IMR-90 (cell line): ENCODE results near the gene LIN9. TPM values are rescaled to one million over a fixed set of nuclear protein-coding genes. Genes with fewer than 3 reads are reported as not detected.

Experiments
- ATAC-seq: fragments of 200-7000 bp; cut with Tn5 transposase; 2 replicates; pipeline ENCODE4 v1.9.1; 2020; ENCODE audit warnings: low read depth, mild to moderate bottlenecking, moderate library complexity
- BruUV-seq: library from RNA; stranded (reverse); fragments of 400-500 nt; replicated peaks from 2 replicates; lab custom pipeline; 2021; lab: Mats Ljungman, UMichigan
- CTCF ChIA-PET: fragments of 300-600 bp; formaldehyde crosslinking; extraction: SDS; loops from one replicate; lab custom pipeline; 2021; ENCODE audit warnings: antibody characterized with exemption; lab: Yijun Ruan, JAX
- POLR2A ChIA-PET: fragments of 300-600 bp; sonication (Branson Sonifier 250); formaldehyde crosslinking; loops from one replicate; lab custom pipeline; 2022; ENCODE audit warnings: antibody characterized with exemption; ENCODE audit not compliant: unreplicated experiment; lab: Charles Lee
- DNase-seq: peaks from one replicate; pipeline ENCODE4 v3.0.0; 2013
- H2AFZ ChIP-seq: replicated peaks from 2 replicates; pipeline ENCODE3; 2013; ENCODE audit warnings: low read length, mild to moderate bottlenecking; ENCODE audit not compliant: poor library complexity
- H2AK5ac ChIP-seq: 2 replicates; pipeline ENCODE4 v1.6.1; 2013; ENCODE audit warnings: low read depth, low read length, inconsistent platforms
- H2AK9ac ChIP-seq: replicated peaks from 2 replicates; pipeline ENCODE3; 2013; ENCODE audit warnings: mild to moderate bottlenecking, low read depth, low read length, moderate library complexity; ENCODE audit not compliant: poor library complexity
- H2BK120ac ChIP-seq: 2 replicates; pipeline ENCODE4 v1.6.1; 2013; ENCODE audit warnings: low read depth, low read length, inconsistent platforms
- H2BK15ac ChIP-seq: 3 replicates; pipeline ENCODE4 v1.6.1; 2013; ENCODE audit warnings: low read depth, low read length, inconsistent platforms
- H2BK20ac ChIP-seq: 2 replicates; pipeline ENCODE4 v1.6.1; 2013; ENCODE audit warnings: low read depth, mild to moderate bottlenecking, inconsistent platforms, low read length, moderate library complexity
- H2BK5ac ChIP-seq: 2 replicates; pipeline ENCODE4 v1.6.1; 2013; ENCODE audit warnings: mild to moderate bottlenecking, low read depth, low read length, inconsistent platforms; ENCODE audit not compliant: poor library complexity, severe bottlenecking
- H3K14ac ChIP-seq: replicated peaks from 2 replicates; pipeline ENCODE4 v1.6.1; 2013; ENCODE audit warnings: low read depth, low read length, inconsistent platforms
- H3K18ac ChIP-seq: 2 replicates; pipeline ENCODE4 v1.6.1; 2013; ENCODE audit warnings: low read depth, low read length, control low read depth
- H3K23ac ChIP-seq: 2 replicates; pipeline ENCODE4 v1.6.1; 2013; ENCODE audit warnings: low read depth, low read length, inconsistent platforms
- H3K27ac ChIP-seq: 2 replicates; pipeline ENCODE4 v1.5.1; 2013; ENCODE audit warnings: mild to moderate bottlenecking, control low read depth, low read length; ENCODE audit not compliant: insufficient read depth
- H3K27me3 ChIP-seq: 2 replicates; pipeline ENCODE4 v1.6.1; 2013; ENCODE audit warnings: low read length; ENCODE audit not compliant: control insufficient read depth, insufficient read depth
- H3K36me3 ChIP-seq: 2 replicates; pipeline ENCODE4 v1.6.1; 2013; ENCODE audit warnings: low read length, mixed read lengths; ENCODE audit not compliant: control insufficient read depth, insufficient read depth
- H3K4ac ChIP-seq: 2 replicates; pipeline ENCODE4 v1.6.1; 2013; ENCODE audit warnings: low read depth, low read length, inconsistent platforms
- H3K4me1 ChIP-seq: 2 replicates; pipeline ENCODE4 v1.6.1; 2013; ENCODE audit warnings: low read length, mixed read lengths; ENCODE audit not compliant: control insufficient read depth, insufficient read depth
- H3K4me2 ChIP-seq: 2 replicates; pipeline ENCODE4 v1.6.1; 2013; ENCODE audit warnings: low read depth, mild to moderate bottlenecking, control low read depth, low read length, moderate library complexity
- H3K4me3 ChIP-seq: 2 replicates; pipeline ENCODE4 v1.5.1; 2013; ENCODE audit warnings: low read depth, mild to moderate bottlenecking, control low read depth, low read length, moderate library complexity; ENCODE audit not compliant: insufficient read depth
- H3K56ac ChIP-seq: 2 replicates; pipeline ENCODE4 v1.6.1; 2013; ENCODE audit warnings: low read length, inconsistent platforms; ENCODE audit not compliant: insufficient read depth; ENCODE audit errors: extremely low read depth
- H3K79me1 ChIP-seq, 2 experiments: 2 replicates each; pipeline ENCODE4 v1.6.1; 2013; ENCODE audit warnings: low read length in 2 of 2, inconsistent platforms in 1 of 2, low read depth in 1 of 2
- H3K9ac ChIP-seq: 2 replicates; pipeline ENCODE4 v1.6.1; 2013; ENCODE audit warnings: low read depth, low read length, control low read depth
- H3K9me1 ChIP-seq: 2 replicates; pipeline ENCODE4 v1.6.1; 2013; ENCODE audit warnings: low read length, inconsistent platforms; ENCODE audit not compliant: insufficient read depth
- H3K9me3 ChIP-seq: 2 replicates; pipeline ENCODE4 v1.6.1; 2013; ENCODE audit warnings: low read length; ENCODE audit not compliant: control insufficient read depth, insufficient read depth
- H4K20me1 ChIP-seq: 2 replicates; pipeline ENCODE4 v1.6.1; 2013; ENCODE audit warnings: low read length, inconsistent platforms; ENCODE audit not compliant: insufficient read depth
- H4K5ac ChIP-seq: 2 replicates; pipeline ENCODE4 v1.6.1; 2013; ENCODE audit warnings: mild to moderate bottlenecking, low read depth, low read length, control low read depth
- H4K8ac ChIP-seq, 2 experiments: 2 replicates each; pipeline ENCODE4 v1.6.1; 2013; ENCODE audit warnings: low read depth in 2 of 2, low read length in 2 of 2, control low read depth in 1 of 2, inconsistent platforms in 1 of 2
- H4K91ac ChIP-seq: 2 replicates; pipeline ENCODE4 v1.6.1; 2013; ENCODE audit warnings: low read depth, low read length, inconsistent platforms; ENCODE audit not compliant: insufficient read depth
- BHLHE40 ChIP-seq: fragments of 150-350 bp; IDR thresholded peaks from 2 replicates; pipeline ENCODE4 v1.6.1; 2016; ENCODE audit warnings: mild to moderate bottlenecking, low read depth, low read length
- CEBPB ChIP-seq: IDR thresholded peaks from 2 replicates; pipeline ENCODE4 v1.6.1; 2012; ENCODE audit warnings: low read depth, low read length, improper control_type of control experiment
- CHD1 ChIP-seq: IDR thresholded peaks from 2 replicates; pipeline ENCODE4 v1.6.1; 2012; ENCODE audit warnings: low read depth, low read length, improper control_type of control experiment
- FOS ChIP-seq: fragments of 150-350 bp; IDR thresholded peaks from 2 replicates; pipeline ENCODE4 v1.6.1; 2016; ENCODE audit warnings: low read depth, low read length
- MAFK ChIP-seq: IDR thresholded peaks from 2 replicates; pipeline ENCODE4 v1.6.1; 2012; ENCODE audit warnings: low read depth, low read length, improper control_type of control experiment
- MAZ ChIP-seq: IDR thresholded peaks from 2 replicates; pipeline ENCODE4 v1.6.1; 2012; ENCODE audit warnings: low read depth, mild to moderate bottlenecking, low read length, improper control_type of control experiment, moderate library complexity, borderline replicate concordance
- MXI1 ChIP-seq: IDR thresholded peaks from 2 replicates; pipeline ENCODE4 v1.6.1; 2012; ENCODE audit warnings: low read depth, mild to moderate bottlenecking, low read length, moderate library complexity, borderline replicate concordance
- NFE2L2 ChIP-seq: fragments of 150-350 bp; IDR thresholded peaks from 2 replicates; pipeline ENCODE4 v1.6.1; 2016; ENCODE audit warnings: low read depth, mild to moderate bottlenecking, low read length
- POLR2A ChIP-seq: IDR thresholded peaks from 2 replicates; pipeline ENCODE4 v1.6.1; 2012; ENCODE audit warnings: mild to moderate bottlenecking, low read depth, low read length
- RAD21 ChIP-seq: IDR thresholded peaks from 2 replicates; pipeline ENCODE4 v1.6.1; 2012; ENCODE audit warnings: low read length, improper control_type of control experiment
- RCOR1 ChIP-seq: IDR thresholded peaks from 2 replicates; pipeline ENCODE4 v1.6.1; 2012; ENCODE audit warnings: mild to moderate bottlenecking, low read length, improper control_type of control experiment; ENCODE audit not compliant: insufficient replicate concordance
- RFX5 ChIP-seq: IDR thresholded peaks from 2 replicates; pipeline ENCODE4 v1.8.0; 2012; ENCODE audit warnings: low read depth, mild to moderate bottlenecking, low read length, moderate library complexity
- SMC3 ChIP-seq: fragments of 150-350 bp; IDR thresholded peaks from 2 replicates; pipeline ENCODE4 v1.6.1; 2016; ENCODE audit warnings: low read depth, mild to moderate bottlenecking, antibody characterized with exemption, low read length, moderate library complexity
- WGBS, 2 experiments: methylation state at CpG; one replicate each; pipeline versions ENCODE4 v1.1.5 to v1.1.7; 2013; ENCODE audit warnings: missing lambda C conversion rate in 2 of 2; ENCODE audit not compliant: insufficient read length in 1 of 2; ENCODE audit errors: extremely low coverage in 2 of 2; 5-methylcytosine and 5-hydroxymethylcytosine counted together
- dilution Hi-C: fragments of 300-500 bp; cut with HindIII; formaldehyde crosslinking; loops from one replicate; pipeline ENCODE4 v1.14.3; 2018; ENCODE audit warnings: low sequenced_read_pairs; ENCODE audit not compliant: unreplicated experiment
- in situ Hi-C: fragments of 300-500 bp; cut with MboI; formaldehyde crosslinking; loops from 3 replicates; pipeline ENCODE4 v1.14.3; 2019; ENCODE audit warnings: low sequenced_read_pairs, inconsistent platforms, mixed read lengths
- intact Hi-C: fragments of 100-400 bp; cut with micrococcal nuclease; formaldehyde crosslinking; loops from 2 replicates; pipeline ENCODE4 v1.10.0; 2022
- polyA plus RNA-seq, 3 experiments: library from polyadenylated mRNA; depleted of rRNA; stranded (reverse); fragments of >200 nt; gene quantifications; 2 replicates each; pipeline ENCODE4 v1.2.3, GENCODE V29; 2012; ENCODE audit warnings: low replicate concordance in 1 of 3
- total RNA-seq: library from RNA; depleted of rRNA; stranded (reverse); fragments of >200 nt; gene quantifications from 2 replicates; pipeline ENCODE4 v1.2.3, GENCODE V29; 2012
- TF ChIP-seq, protein P1 (sequence below): conservative IDR thresholded peaks from 2 replicates; pipeline ENCODE4 v1.5.1; 2012; ENCODE audit warnings: mild to moderate bottlenecking, low read depth, low read length, improper control_type of control experiment
- TF ChIP-seq, protein P2 (sequence below): fragments of 150-350 bp; IDR thresholded peaks from 2 replicates; pipeline ENCODE4 v1.6.1; 2016; ENCODE audit warnings: low read depth, mild to moderate bottlenecking, low read length, moderate library complexity, borderline replicate concordance
- TF ChIP-seq, protein P3 (sequence below): fragments of 150-350 bp; IDR thresholded peaks from 2 replicates; pipeline ENCODE4 v1.6.1; 2017; ENCODE audit warnings: mild to moderate bottlenecking, antibody characterized with exemption, low read length, low read depth

Gene LIN9
- total and polyA plus RNA-seq, 2 of the 4 experiments (the other 2 are of a cell fraction), result 2.3 to 3.9 TPM

DNA sequence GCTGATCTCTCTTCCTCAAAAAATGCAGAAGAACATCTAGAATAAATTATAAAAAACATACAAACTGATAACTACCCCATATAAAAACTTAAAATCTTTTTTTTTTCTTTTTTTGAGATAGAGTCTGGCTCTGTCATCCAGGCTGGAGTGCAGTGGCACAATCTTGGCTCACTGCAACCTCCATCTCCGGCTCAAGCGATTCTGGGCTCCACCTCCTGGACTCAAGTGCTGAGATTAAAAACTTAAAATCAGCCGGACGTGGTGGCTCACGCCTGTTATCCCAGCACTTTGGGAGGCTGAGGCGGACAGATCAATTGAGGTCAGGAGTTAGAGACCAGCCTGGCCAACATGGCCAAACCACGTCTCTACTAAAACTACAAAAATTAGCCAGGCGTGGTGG is 31.1 kb downstream of the LIN9 start:
- no peaks in the 10 kb centered on the region for H3K4me1 ChIP-seq
- H2BK20ac ChIP-seq, result no peak overlapping the region
- no peak overlapping the region for H3K27ac ChIP-seq
- H4K8ac ChIP-seq, result no peak overlapping the region
- no peaks in the 10 kb centered on the region for H3K9me1 ChIP-seq
- H3K9ac ChIP-seq, result no peak overlapping the region
- BruUV-seq, result no TSS peak
- no peak overlapping the region for H3K56ac ChIP-seq
- H2AK9ac ChIP-seq, result no peak overlapping the region
- ATAC-seq (no peak), DNase-seq (no peak)
- H2AFZ ChIP-seq, result no peak overlapping the region
- in situ Hi-C loops (no loop called here), dilution Hi-C loops (no loop called here), intact Hi-C loops (no loop called here)
- H4K91ac ChIP-seq, result no peak overlapping the region
- H3K4me3 ChIP-seq, result no peak overlapping the region
- H2BK120ac ChIP-seq, result no peak overlapping the region
- CTCF ChIA-PET, result no interaction called here
- H3K27me3 ChIP-seq, result no peaks in the 10 kb centered on the region
- POLR2A ChIA-PET, result no interaction called here
- H3K4ac ChIP-seq, result no peak overlapping the region
- H3K9me3 ChIP-seq, result no peaks in the 10 kb centered on the region
- TF ChIP-seq, protein P1, sequence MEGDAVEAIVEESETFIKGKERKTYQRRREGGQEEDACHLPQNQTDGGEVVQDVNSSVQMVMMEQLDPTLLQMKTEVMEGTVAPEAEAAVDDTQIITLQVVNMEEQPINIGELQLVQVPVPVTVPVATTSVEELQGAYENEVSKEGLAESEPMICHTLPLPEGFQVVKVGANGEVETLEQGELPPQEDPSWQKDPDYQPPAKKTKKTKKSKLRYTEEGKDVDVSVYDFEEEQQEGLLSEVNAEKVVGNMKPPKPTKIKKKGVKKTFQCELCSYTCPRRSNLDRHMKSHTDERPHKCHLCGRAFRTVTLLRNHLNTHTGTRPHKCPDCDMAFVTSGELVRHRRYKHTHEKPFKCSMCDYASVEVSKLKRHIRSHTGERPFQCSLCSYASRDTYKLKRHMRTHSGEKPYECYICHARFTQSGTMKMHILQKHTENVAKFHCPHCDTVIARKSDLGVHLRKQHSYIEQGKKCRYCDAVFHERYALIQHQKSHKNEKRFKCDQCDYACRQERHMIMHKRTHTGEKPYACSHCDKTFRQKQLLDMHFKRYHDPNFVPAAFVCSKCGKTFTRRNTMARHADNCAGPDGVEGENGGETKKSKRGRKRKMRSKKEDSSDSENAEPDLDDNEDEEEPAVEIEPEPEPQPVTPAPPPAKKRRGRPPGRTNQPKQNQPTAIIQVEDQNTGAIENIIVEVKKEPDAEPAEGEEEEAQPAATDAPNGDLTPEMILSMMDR, result no peak
- no peak for TF ChIP-seq FOS
- TF ChIP-seq MXI1, result no peak
- TF ChIP-seq CHD1, result no peak
- TF ChIP-seq, protein P2, sequence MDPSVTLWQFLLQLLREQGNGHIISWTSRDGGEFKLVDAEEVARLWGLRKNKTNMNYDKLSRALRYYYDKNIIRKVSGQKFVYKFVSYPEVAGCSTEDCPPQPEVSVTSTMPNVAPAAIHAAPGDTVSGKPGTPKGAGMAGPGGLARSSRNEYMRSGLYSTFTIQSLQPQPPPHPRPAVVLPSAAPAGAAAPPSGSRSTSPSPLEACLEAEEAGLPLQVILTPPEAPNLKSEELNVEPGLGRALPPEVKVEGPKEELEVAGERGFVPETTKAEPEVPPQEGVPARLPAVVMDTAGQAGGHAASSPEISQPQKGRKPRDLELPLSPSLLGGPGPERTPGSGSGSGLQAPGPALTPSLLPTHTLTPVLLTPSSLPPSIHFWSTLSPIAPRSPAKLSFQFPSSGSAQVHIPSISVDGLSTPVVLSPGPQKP, result no peak
- TF ChIP-seq RCOR1, result no peak
- no peak for TF ChIP-seq MAFK
- TF ChIP-seq SMC3, result no peak
- no peak for TF ChIP-seq RFX5
- TF ChIP-seq RAD21, result no peak
- TF ChIP-seq NFE2L2, result no peak
- TF ChIP-seq CEBPB, result no peak
- no peak for TF ChIP-seq MAZ
- TF ChIP-seq POLR2A, result no peak
- TF ChIP-seq BHLHE40, result no peak
- TF ChIP-seq, protein P3, sequence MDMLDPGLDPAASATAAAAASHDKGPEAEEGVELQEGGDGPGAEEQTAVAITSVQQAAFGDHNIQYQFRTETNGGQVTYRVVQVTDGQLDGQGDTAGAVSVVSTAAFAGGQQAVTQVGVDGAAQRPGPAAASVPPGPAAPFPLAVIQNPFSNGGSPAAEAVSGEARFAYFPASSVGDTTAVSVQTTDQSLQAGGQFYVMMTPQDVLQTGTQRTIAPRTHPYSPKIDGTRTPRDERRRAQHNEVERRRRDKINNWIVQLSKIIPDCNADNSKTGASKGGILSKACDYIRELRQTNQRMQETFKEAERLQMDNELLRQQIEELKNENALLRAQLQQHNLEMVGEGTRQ, result no peak
- no peak overlapping the region for H3K18ac ChIP-seq
- H4K5ac ChIP-seq, result no peak overlapping the region
- WGBS, 2 experiments, result 87% methylated on average over 3 of the region's 8 CpGs; no CpG with 5 or more reads in 1 of the 2 experiments
- H2BK15ac ChIP-seq, result no peak overlapping the region
- no peak overlapping the region for H3K23ac ChIP-seq
- no peak overlapping the region for H3K14ac ChIP-seq
- no peak overlapping the region for H3K4me2 ChIP-seq
- no peak overlapping the region for H2AK5ac ChIP-seq
- no peaks in the 10 kb centered on the region for H3K36me3 ChIP-seq
- no peaks in the 10 kb centered on the region for H3K79me1 ChIP-seq
- H2BK5ac ChIP-seq, result no peak overlapping the region
- H4K20me1 ChIP-seq, result no peaks in the 10 kb centered on the region
